Right atrium auricular region (tissue), 2 donors: ENCODE results near the gene BABAM2. TPM values are rescaled to one million over a fixed set of nuclear protein-coding genes. Genes with fewer than 3 reads are reported as not detected.
"Not testable (repeated sequence)": the region's sequence is repeated elsewhere in the genome, so short reads cannot be mapped to it uniquely, and the experiment has no call there.

Experiments
- DNase-seq: peaks from one replicate; pipeline ENCODE4 v3.0.0-alpha.2; 2019; ENCODE audit warnings: low spot score
- H3K27ac ChIP-seq, 2 donors: fragments of 200-600 bp; sonication (generic); 1 replicate in 1 of 2; 2 replicates in 1 of 2; pipeline ENCODE4 v1.5.1; 2016 to 2019
- H3K27me3 ChIP-seq, 2 donors: fragments of 200-600 bp; sonication (generic); one replicate each; pipeline versions ENCODE4 v1.5.1 to v1.6.0; 2017 to 2019
- H3K36me3 ChIP-seq: fragments of 200-600 bp; sonication (generic); one replicate; pipeline ENCODE4 v1.5.1; 2016
- H3K4me1 ChIP-seq, 2 donors: fragments of 200-600 bp; sonication (generic); one replicate each; pipeline versions ENCODE4 v1.5.1 to v1.6.0; 2017 to 2019
- H3K4me3 ChIP-seq, 2 donors: fragments of 200-600 bp; sonication (generic); 1 replicate in 1 of 2; 2 replicates in 1 of 2; pipeline ENCODE4 v1.5.1; 2017 to 2019; ENCODE audit warnings: mild to moderate bottlenecking in 1 of 2, moderate library complexity in 1 of 2
- H3K9me3 ChIP-seq, 2 donors: fragments of 200-600 bp; sonication (generic); one replicate each; pipeline ENCODE4 v1.5.1; 2019
- total RNA-seq, 2 donors: library from RNA; depleted of rRNA; stranded (reverse); fragments of >200 nt; gene quantifications; one replicate each; pipeline ENCODE4 v1.1.0, GENCODE V29; 2016
- TF ChIP-seq, protein P1 (sequence below), 2 donors: fragments of 200-600 bp; sonication (generic); IDR thresholded peaks; one replicate each; pipeline ENCODE4 v1.5.1; 2019; ENCODE audit warnings: antibody characterized with exemption in 2 of 2

Gene BABAM2
- total RNA-seq, 2 donors from 2014 or later, result 58.8 to 60.6 TPM

DNA sequence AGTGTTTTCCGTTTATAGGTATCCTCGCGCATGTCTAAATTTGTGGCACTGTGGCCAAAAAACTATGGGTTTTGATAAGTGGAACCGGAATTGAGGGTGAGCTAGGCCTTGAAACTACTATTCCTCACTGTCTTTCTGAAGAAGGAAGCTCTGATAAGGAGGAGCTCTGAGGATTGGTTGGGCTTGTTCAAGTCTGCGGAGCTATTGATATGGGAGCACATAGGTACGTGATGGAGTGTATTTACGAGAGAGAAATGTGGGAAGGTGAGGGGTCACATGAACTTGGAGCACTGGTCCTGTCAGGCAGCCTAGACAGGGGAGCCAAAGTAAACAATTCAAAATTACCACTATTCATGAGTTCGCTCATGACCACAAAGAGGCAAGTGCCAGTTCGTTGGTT, 131.4 kb downstream of the BABAM2 start:
- peaks cover 8% of the 10 kb centered on the region for H3K36me3 ChIP-seq
- H3K4me1 ChIP-seq, result no peaks in the 10 kb centered on the region
- H3K27me3 ChIP-seq, result no peaks in the 10 kb centered on the region
- no peak overlapping the region for H3K4me3 ChIP-seq
- H3K27ac ChIP-seq, result no peak overlapping the region
- no peaks in the 10 kb centered on the region for H3K9me3 ChIP-seq
- DNase-seq, result no peak
- TF ChIP-seq, protein P1, sequence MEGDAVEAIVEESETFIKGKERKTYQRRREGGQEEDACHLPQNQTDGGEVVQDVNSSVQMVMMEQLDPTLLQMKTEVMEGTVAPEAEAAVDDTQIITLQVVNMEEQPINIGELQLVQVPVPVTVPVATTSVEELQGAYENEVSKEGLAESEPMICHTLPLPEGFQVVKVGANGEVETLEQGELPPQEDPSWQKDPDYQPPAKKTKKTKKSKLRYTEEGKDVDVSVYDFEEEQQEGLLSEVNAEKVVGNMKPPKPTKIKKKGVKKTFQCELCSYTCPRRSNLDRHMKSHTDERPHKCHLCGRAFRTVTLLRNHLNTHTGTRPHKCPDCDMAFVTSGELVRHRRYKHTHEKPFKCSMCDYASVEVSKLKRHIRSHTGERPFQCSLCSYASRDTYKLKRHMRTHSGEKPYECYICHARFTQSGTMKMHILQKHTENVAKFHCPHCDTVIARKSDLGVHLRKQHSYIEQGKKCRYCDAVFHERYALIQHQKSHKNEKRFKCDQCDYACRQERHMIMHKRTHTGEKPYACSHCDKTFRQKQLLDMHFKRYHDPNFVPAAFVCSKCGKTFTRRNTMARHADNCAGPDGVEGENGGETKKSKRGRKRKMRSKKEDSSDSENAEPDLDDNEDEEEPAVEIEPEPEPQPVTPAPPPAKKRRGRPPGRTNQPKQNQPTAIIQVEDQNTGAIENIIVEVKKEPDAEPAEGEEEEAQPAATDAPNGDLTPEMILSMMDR (IDR thresholded peaks at IDR 0.05), result no peak

DNA sequence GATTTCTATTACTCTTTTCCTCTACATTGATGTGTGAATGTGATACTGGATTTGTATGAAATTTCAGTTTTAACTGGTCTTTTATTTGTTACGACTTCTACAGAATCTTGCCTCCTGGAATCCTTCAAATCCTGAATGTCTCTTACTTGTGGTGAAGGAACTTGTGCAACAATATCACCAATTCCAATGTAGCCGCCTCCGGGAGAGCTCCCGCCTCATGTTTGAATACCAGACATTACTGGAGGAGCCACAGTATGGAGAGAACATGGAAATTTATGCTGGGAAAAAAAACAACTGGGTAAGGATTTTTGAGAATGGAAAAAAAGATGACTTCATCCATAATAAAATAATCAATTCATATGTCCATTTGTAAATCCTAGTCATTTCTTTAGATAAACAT, 134.6 kb downstream of the BABAM2 start:
- Histone ChIP-seq H3K4me1 (no peaks in the 10 kb centered on the region), H3K27me3 (no peaks in the 10 kb centered on the region), H3K9me3 (no peaks in the 10 kb centered on the region), H3K27ac (no peak overlapping the region), H3K36me3 (peaks cover 8% of the 10 kb centered on the region), H3K4me3 (no peak overlapping the region)
- no peak for DNase-seq
- TF ChIP-seq, protein P1 (IDR thresholded peaks at IDR 0.05), result no peak

DNA sequence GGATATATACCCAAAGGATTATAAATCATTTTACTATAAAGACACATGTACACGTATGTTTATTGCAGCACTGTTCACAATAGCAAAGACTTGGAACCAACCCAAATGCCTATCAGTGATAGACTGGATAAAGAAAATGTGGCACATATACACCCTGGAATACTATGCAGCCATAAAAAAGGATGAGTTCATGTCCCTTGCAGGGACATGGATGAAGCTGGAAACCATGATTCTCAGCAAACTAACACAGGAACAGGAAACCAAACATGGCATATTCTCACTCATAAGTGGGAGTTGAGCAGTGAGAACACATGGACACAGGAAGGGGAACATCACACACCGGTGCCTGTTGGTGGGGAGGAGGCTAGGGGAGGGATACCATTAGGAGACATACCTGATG, 135.7 kb downstream of the BABAM2 start:
- not testable (repeated sequence) for H3K4me1 ChIP-seq, H3K36me3 ChIP-seq, H3K9me3 ChIP-seq, H3K4me3 ChIP-seq, H3K27me3 ChIP-seq, H3K27ac ChIP-seq, DNase-seq

DNA sequence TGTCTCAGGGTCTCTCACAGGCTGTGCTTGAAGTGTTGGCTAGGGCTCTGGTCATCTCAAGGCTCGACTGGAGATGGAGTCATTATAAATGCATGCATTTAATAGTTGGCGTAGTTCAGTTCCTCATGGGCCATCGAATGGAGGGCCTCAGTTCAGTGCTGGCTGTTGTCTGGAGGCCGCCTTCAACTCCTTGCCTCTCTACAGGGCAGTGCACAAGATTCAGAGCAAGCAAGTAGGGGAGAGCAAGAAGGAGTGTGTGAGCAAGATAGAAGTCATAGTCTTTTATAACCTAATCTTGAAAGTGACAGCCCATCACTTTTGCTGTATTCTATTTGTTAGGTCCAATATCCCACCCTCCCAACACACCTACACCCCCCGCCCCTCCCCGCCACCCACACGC, 137.5 kb downstream of the BABAM2 start:
- H3K4me3 ChIP-seq, result no peak overlapping the region
- H3K9me3 ChIP-seq, result no peaks in the 10 kb centered on the region
- TF ChIP-seq, protein P1 (IDR thresholded peaks at IDR 0.05), result no peak
- H3K4me1 ChIP-seq, result peaks cover 0 to 6% of the 10 kb centered on the region in 2 donors
- peaks cover 8% of the 10 kb centered on the region for H3K36me3 ChIP-seq
- no peak for DNase-seq
- no peaks in the 10 kb centered on the region for H3K27me3 ChIP-seq
- H3K27ac ChIP-seq, result no peak overlapping the region

DNA sequence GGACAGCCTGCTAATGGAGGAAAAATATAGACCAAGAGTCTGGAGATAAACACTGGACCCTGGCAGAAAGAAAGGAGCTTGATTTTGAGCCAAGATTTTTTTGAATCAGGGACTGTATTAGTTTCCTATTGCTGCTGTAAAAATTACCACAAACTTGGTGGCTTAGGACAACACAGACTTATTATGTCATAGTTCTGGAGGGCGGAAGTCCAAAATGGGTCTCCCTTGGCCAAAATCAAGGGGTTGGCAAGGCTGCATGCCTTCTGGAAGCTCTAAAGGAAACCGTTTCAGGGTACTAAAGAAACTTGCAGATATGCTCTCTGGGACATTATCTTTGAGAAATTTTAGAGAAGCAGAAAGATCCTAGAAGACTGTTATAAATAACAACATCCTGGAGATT, 140.1 kb downstream of the BABAM2 start:
- TF ChIP-seq, protein P1 (IDR thresholded peaks at IDR 0.05), result no peak
- Histone ChIP-seq H3K4me1 (peaks cover 0 to 14% of the 10 kb centered on the region in 2 donors), H3K27ac (no peak overlapping the region), H3K27me3 (no peaks in the 10 kb centered on the region), H3K36me3 (peaks cover 8% of the 10 kb centered on the region), H3K9me3 (no peaks in the 10 kb centered on the region), H3K4me3 (no peak overlapping the region)
- DNase-seq, result no peak

DNA sequence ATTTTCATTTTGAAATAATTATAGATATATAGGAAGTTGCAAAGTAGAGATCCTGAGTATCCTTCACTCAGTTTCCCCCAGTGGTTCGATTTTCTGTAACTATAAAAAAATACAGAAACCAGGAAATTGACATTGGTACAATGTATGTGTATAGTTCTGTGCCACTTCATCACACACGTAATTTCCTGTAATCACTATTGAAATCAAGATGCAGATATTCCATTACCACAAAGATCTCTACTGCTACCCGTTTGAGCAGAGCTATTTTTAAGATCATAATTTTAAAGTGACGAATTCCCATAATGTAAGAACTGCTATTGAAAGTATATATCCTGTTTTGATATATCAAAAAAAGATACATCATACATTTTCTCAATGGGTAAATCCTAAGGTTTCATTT, 142.3 kb downstream of the BABAM2 start:
- H3K27me3 ChIP-seq, result no peaks in the 10 kb centered on the region
- H3K4me3 ChIP-seq, result no peak overlapping the region
- H3K9me3 ChIP-seq, result no peaks in the 10 kb centered on the region
- TF ChIP-seq, protein P1 (IDR thresholded peaks at IDR 0.05), result no peak
- peaks cover 0 to 14% of the 10 kb centered on the region in 2 donors for H3K4me1 ChIP-seq
- H3K36me3 ChIP-seq, result no peaks in the 10 kb centered on the region
- DNase-seq, result no peak
- H3K27ac ChIP-seq, result no peak overlapping the region
